CD1c-positive myeloid dendritic cell (primary cell): ENCODE data around the gene FPGS.

ENCODE experiments used
- DNase-seq: peaks from one replicate; pipeline ENCODE4 v3.0.0-alpha.2; 2016; ENCODE audit errors: extremely low spot score

FPGS gene

GRCh38 chr9:127789179-127789578 lies 13.5 kb upstream of the FPGS start:
- no peak for DNase-seq

GRCh38 chr9:127790094-127790855 lies 12.4 kb upstream of the FPGS start:
- no peak for DNase-seq

- DNase-seq = no peak
Measured at GRCh38 chr9:127791085-127791484, 11.6 kb upstream of the FPGS start.

- DNase-seq = no peak
Measured at GRCh38 chr9:127792417-127793031, 10.2 kb upstream of the FPGS start.

GRCh38 chr9:127793093-127793708 lies 9.5 kb upstream of the FPGS start:
- DNase-seq = no peak

- no peak for DNase-seq
Measured at GRCh38 chr9:127794001-127794791, 8.5 kb upstream of the FPGS start.

GRCh38 chr9:127796225-127796813 lies 6.4 kb upstream of the FPGS start:
- no peak for DNase-seq

- peak; percentile 40 for DNase-seq
Measured at GRCh38 chr9:127796852-127797370, 5.8 kb upstream of the FPGS start.

GRCh38 chr9:127801955-127802575 lies 617 bp upstream of the FPGS start:
- peak; percentile 84 for DNase-seq

GRCh38 chr9:127803507-127804352 lies 1.0 kb downstream of the FPGS start:
- peak; percentile 36 for DNase-seq

- peak; percentile 28 for DNase-seq
Measured at GRCh38 chr9:127805620-127806019, 2.9 kb downstream of the FPGS start.

- DNase-seq = no peak
Measured at GRCh38 chr9:127806871-127807270, 4.2 kb downstream of the FPGS start.

GRCh38 chr9:127808347-127809001 lies 5.8 kb downstream of the FPGS start:
- DNase-seq = no peak

GRCh38 chr9:127809002-127809539 lies 6.4 kb downstream of the FPGS start:
- DNase-seq = no peak

- DNase-seq = peak; percentile 10
Measured at GRCh38 chr9:127809540-127810377, 7.1 kb downstream of the FPGS start.

GRCh38 chr9:127810378-127811187 lies 7.9 kb downstream of the FPGS start:
- DNase-seq = no peak

- DNase-seq = no peak
Measured at GRCh38 chr9:127812011-127812410, 9.3 kb downstream of the FPGS start.
